H9 (cell line): ENCODE measurements around the gene ARID5A. TPM values are rescaled to one million over a fixed set of nuclear protein-coding genes. Genes with fewer than 3 reads are reported as not detected.

Experiments
- DNase-seq: peaks from one replicate; pipeline ENCODE4 v3.0.0-alpha.2; 2017
- H2AFZ ChIP-seq: one replicate; pipeline ENCODE4 v1.6.1; 2013; ENCODE audit warnings: mild to moderate bottlenecking, low read length, control low read depth, moderate library complexity
- H2AK5ac ChIP-seq: 2 replicates; pipeline ENCODE4 v1.6.1; 2013; ENCODE audit warnings: low read length, control low read depth, mixed read lengths; ENCODE audit not compliant: insufficient read length
- H2BK120ac ChIP-seq: one replicate; pipeline ENCODE4 v1.6.1; 2013; ENCODE audit warnings: low read depth, mild to moderate bottlenecking, low read length, control low read depth, inconsistent platforms; ENCODE audit not compliant: poor library complexity, severe bottlenecking
- H2BK12ac ChIP-seq: 2 replicates; pipeline ENCODE4 v1.6.1; 2013; ENCODE audit warnings: low read length, control low read depth, mixed read lengths, low read depth; ENCODE audit not compliant: insufficient read length
- H2BK15ac ChIP-seq: 2 replicates; pipeline ENCODE4 v1.6.1; 2013; ENCODE audit warnings: low read depth, low read length, control low read depth
- H2BK20ac ChIP-seq: one replicate; pipeline ENCODE4 v1.6.1; 2013; ENCODE audit warnings: low read depth, mild to moderate bottlenecking, low read length, control low read depth, inconsistent platforms; ENCODE audit not compliant: poor library complexity, severe bottlenecking
- H2BK5ac ChIP-seq: 2 replicates; pipeline ENCODE4 v1.6.1; 2013; ENCODE audit warnings: low read length, control low read depth, mixed read lengths; ENCODE audit not compliant: insufficient read length
- H3K14ac ChIP-seq: 2 replicates; pipeline ENCODE4 v1.6.1; 2013; ENCODE audit warnings: low read length, control low read depth; ENCODE audit not compliant: insufficient read depth
- H3K18ac ChIP-seq: 2 replicates; pipeline ENCODE4 v1.6.1; 2013; ENCODE audit warnings: low read depth, mild to moderate bottlenecking, mixed read lengths, low read length, control low read depth; ENCODE audit not compliant: insufficient read length
- H3K23ac ChIP-seq: 2 replicates; pipeline ENCODE4 v1.6.1; 2013; ENCODE audit warnings: low read length, control low read depth, mixed read lengths, low read depth; ENCODE audit not compliant: insufficient read length
- H3K23me2 ChIP-seq: 2 replicates; pipeline ENCODE4 v1.6.1; 2013; ENCODE audit warnings: low read depth, mild to moderate bottlenecking, mixed read lengths, low read length, control low read depth; ENCODE audit not compliant: insufficient read length, poor library complexity, severe bottlenecking
- H3K27ac ChIP-seq: 2 replicates; pipeline ENCODE4 v1.5.1; 2013; ENCODE audit warnings: low read length, control low read depth, mixed read lengths, low read depth; ENCODE audit not compliant: insufficient read length
- H3K27me3 ChIP-seq: 2 replicates; pipeline ENCODE4 v1.6.1; 2013; ENCODE audit warnings: low read length, control low read depth, inconsistent platforms; ENCODE audit not compliant: insufficient read depth
- H3K4ac ChIP-seq: 2 replicates; pipeline ENCODE4 v1.6.1; 2013; ENCODE audit warnings: low read depth, mild to moderate bottlenecking, control low read depth, inconsistent platforms, low read length, moderate library complexity
- H3K4me1 ChIP-seq: 2 replicates; pipeline ENCODE4 v1.6.1; 2013; ENCODE audit warnings: low read length, control low read depth, inconsistent platforms; ENCODE audit not compliant: insufficient read depth
- H3K4me2 ChIP-seq: 2 replicates; pipeline ENCODE4 v1.6.1; 2013; ENCODE audit warnings: low read length, control low read depth, mixed read lengths; ENCODE audit not compliant: insufficient read length, insufficient read depth
- H3K56ac ChIP-seq: 2 replicates; pipeline ENCODE4 v1.6.1; 2013; ENCODE audit warnings: low read depth, mild to moderate bottlenecking, mixed read lengths, low read length, control low read depth; ENCODE audit not compliant: insufficient read length
- H3K79me1 ChIP-seq: 2 replicates; pipeline ENCODE4 v1.6.1; 2013; ENCODE audit warnings: low read depth, mild to moderate bottlenecking, moderate library complexity, low read length, control low read depth, inconsistent platforms; ENCODE audit not compliant: insufficient read depth, poor library complexity, severe bottlenecking
- H3K79me2 ChIP-seq: 2 replicates; pipeline ENCODE4 v1.6.1; 2013; ENCODE audit warnings: low read length, control low read depth, inconsistent platforms; ENCODE audit not compliant: insufficient read depth
- H3K9ac ChIP-seq: 2 replicates; pipeline ENCODE4 v1.6.1; 2013; ENCODE audit warnings: low read length, control low read depth, mixed read lengths; ENCODE audit not compliant: insufficient read length; ENCODE audit errors: extremely low read depth
- H3K9me3 ChIP-seq: one replicate; pipeline ENCODE4 v1.6.1; 2013; ENCODE audit warnings: low read depth, low read length, inconsistent platforms; ENCODE audit not compliant: control insufficient read depth
- H3T11ph ChIP-seq: one replicate; pipeline ENCODE4 v1.6.1; 2013; ENCODE audit warnings: mild to moderate bottlenecking, low read length, control low read depth, inconsistent platforms
- H4K20me1 ChIP-seq: one replicate; pipeline ENCODE4 v1.6.1; 2013; ENCODE audit not compliant: control insufficient read depth, insufficient read length, insufficient read depth
- H4K5ac ChIP-seq: 2 replicates; pipeline ENCODE4 v1.6.1; 2013; ENCODE audit warnings: low read depth, mild to moderate bottlenecking, mixed read lengths, low read length, control low read depth; ENCODE audit not compliant: insufficient read length
- H4K8ac ChIP-seq: replicated peaks from 2 replicates; pipeline ENCODE4 v1.6.1; 2013; ENCODE audit warnings: low read length, control low read depth, mixed read lengths, low read depth; ENCODE audit not compliant: insufficient read length
- H4K91ac ChIP-seq: 2 replicates; pipeline ENCODE4 v1.6.1; 2013; ENCODE audit warnings: low read depth, mild to moderate bottlenecking, moderate library complexity, mixed read lengths, low read length, control low read depth; ENCODE audit not compliant: insufficient read length
- H3K27ac Mint-ChIP-seq, 3 experiments: 2 replicates in 2 of 3; 3 replicates in 1 of 3; pipeline ENCODE4 v1.8.0; 2020 to 2021; ENCODE audit warnings: mixed read lengths in 3 of 3, mild to moderate bottlenecking in 1 of 3, moderate library complexity in 1 of 3
- H3K27me3 Mint-ChIP-seq: 2 replicates; pipeline ENCODE4 v1.8.0; 2021; ENCODE audit warnings: low read depth, mild to moderate bottlenecking, moderate library complexity, mixed read lengths
- H3K36me3 Mint-ChIP-seq, 3 experiments: 2 replicates in 2 of 3; 3 replicates in 1 of 3; pipeline ENCODE4 v1.8.0; 2020 to 2021; ENCODE audit warnings: low read depth in 3 of 3, mixed read lengths in 3 of 3; ENCODE audit not compliant: insufficient read depth in 1 of 3
- H3K4me1 Mint-ChIP-seq, 2 experiments: 2 replicates each; pipeline ENCODE4 v1.8.0; 2020; ENCODE audit warnings: mixed read lengths in 2 of 2
- H3K4me3 Mint-ChIP-seq, 2 experiments: 2 replicates in 1 of 2; 3 replicates in 1 of 2; pipeline ENCODE4 v1.8.0; 2020 to 2021; ENCODE audit warnings: mild to moderate bottlenecking in 2 of 2, mixed read lengths in 2 of 2, moderate library complexity in 1 of 2
- H3K9me3 Mint-ChIP-seq, 2 experiments: 2 replicates in 1 of 2; 3 replicates in 1 of 2; pipeline ENCODE4 v1.8.0; 2020; ENCODE audit warnings: mild to moderate bottlenecking in 2 of 2, mixed read lengths in 2 of 2, moderate library complexity in 1 of 2
- CTCF ChIP-seq: fragments of 200-600 bp; sonication (generic); conservative IDR thresholded peaks from 3 replicates; pipeline ENCODE4 v1.8.0; 2021; ENCODE audit warnings: antibody characterized with exemption, mild to moderate bottlenecking
- WGBS: extraction: QIAGEN DNeasy Blood & Tissue Kit; methylation state at CpG from one replicate; pipeline ENCODE4 v1.1.7; 2013; ENCODE audit warnings: missing lambda C conversion rate, low lambda C conversion rate, mixed read lengths; ENCODE audit not compliant: insufficient read length; ENCODE audit errors: extremely low coverage; 5-methylcytosine and 5-hydroxymethylcytosine counted together
- total RNA-seq: library from RNA; stranded (reverse); gene quantifications from 2 replicates; pipeline ENCODE4 v1.2.1, GENCODE V29; 2021

ARID5A gene
- total RNA-seq, 1 experiment from 2014 or later, result 4.5 TPM

DNA sequence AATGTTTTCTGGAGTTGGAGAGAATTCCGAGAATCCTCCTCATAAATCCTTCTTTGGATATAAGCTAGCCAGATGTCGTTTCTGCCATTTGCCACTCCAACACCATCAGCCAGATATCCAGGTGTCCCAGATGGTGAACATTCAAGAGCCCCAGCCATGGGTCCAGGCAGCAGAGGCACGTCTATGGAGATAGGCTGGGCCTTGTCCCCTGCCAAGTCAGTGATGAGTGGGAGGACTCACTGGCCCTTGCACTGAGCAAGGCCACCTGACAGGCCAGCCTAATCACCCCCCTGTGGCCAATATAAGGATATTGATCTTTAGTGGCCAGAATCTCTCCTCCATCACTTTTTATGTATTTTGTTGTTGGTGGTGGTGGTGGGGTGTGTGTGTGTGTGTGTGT is 28.0 kb downstream of the ARID5A start:
- Histone ChIP-seq H4K91ac (no peak overlapping the region), H3K4ac (no peak overlapping the region), H3K4me1 (peaks cover 4% of the 10 kb centered on the region; the same call in 1 of the 2 replicates), H3K56ac (no peak overlapping the region), H4K8ac (no peak overlapping the region), H3K9ac (no peak overlapping the region), H3K79me1 (no peaks in the 10 kb centered on the region), H3K23ac (no peak overlapping the region), H4K5ac (no peak overlapping the region), H3K4me2 (no peak overlapping the region), H3K14ac (no peak overlapping the region), H3K18ac (no peak overlapping the region), H3T11ph (no peak overlapping the region), H2BK15ac (no peak overlapping the region), H3K9me3 (no peaks in the 10 kb centered on the region), H2AK5ac (no peak overlapping the region), H3K79me2 (no peaks in the 10 kb centered on the region), H3K27me3 (no peaks in the 10 kb centered on the region), H2BK120ac (no peak overlapping the region), H3K23me2 (no peaks in the 10 kb centered on the region), H4K20me1 (no peaks in the 10 kb centered on the region), H2BK12ac (no peak overlapping the region), H2AFZ (no peak overlapping the region), H2BK20ac (no peak overlapping the region), H2BK5ac (no peak overlapping the region), H3K27ac (no peak overlapping the region)
- no peak for DNase-seq
- Mint-ChIP-seq H3K27ac (peak overlapping the region in 1 of 3 experiments; percentile 72; a peak in 2 of 7 replicates), H3K4me3 (no peak overlapping the region), H3K27me3 (no peaks in the 10 kb centered on the region; the same call in 1 of the 2 replicates), H3K4me1 (peaks cover 20 to 31% of the 10 kb centered on the region in 2 experiments), H3K9me3 (peaks cover 0 to 6% of the 10 kb centered on the region in 2 experiments; a peak in 1 of 5 replicates), H3K36me3 (no peaks in the 10 kb centered on the region; a peak in 2 of 7 replicates)
- TF ChIP-seq CTCF, result no peak
- WGBS, result no CpG with 5 or more reads among the region's 3 CpGs
